ENCODE results near the gene ATP5MC2.
A peak's percentile ranks its signal among the peaks of the same experiment; 100 is the strongest.

Gene ATP5MC2

GRCh38 chr12:53626702-53627169 lies 49.1 kb downstream of the ATP5MC2 start:
- H3K9ac ChIP-seq (ENCODE audit: low read length), result peak overlapping the region; percentile 91
- no peaks in the 10 kb centered on the region for H3K27me3 ChIP-seq (ENCODE audit: insufficient read depth, low read length)
- no peak for TF ChIP-seq CTCF (IDR thresholded peaks at IDR 0.05; ENCODE audit: low read length)
- no peak for TF ChIP-seq EZH2 (IDR thresholded peaks at IDR 0.05; ENCODE audit: borderline replicate concordance, low read length)
- peak overlapping the region; percentile 44 for H3K27ac ChIP-seq (ENCODE audit: low read depth, low read length, poor library complexity, severe bottlenecking)
- no peaks in the 10 kb centered on the region for H3K9me2 ChIP-seq (ENCODE audit: low read depth, low read length)
- peaks cover 31% of the 10 kb centered on the region for H3K79me2 ChIP-seq (ENCODE audit: insufficient read depth, low read length)
- peak overlapping the region; percentile 93 for H3K4me3 ChIP-seq (ENCODE audit: low read depth, low read length, poor library complexity, severe bottlenecking)
- H2AFZ ChIP-seq (ENCODE audit: low read length), result peak overlapping the region; percentile 51; the same call in 1 of the 2 replicates
- H3K9me3 ChIP-seq (ENCODE audit: low read length), result no peaks in the 10 kb centered on the region
- H3K4me2 ChIP-seq (ENCODE audit: low read length), result peak overlapping the region; percentile 77
- no peaks in the 10 kb centered on the region for H4K20me1 ChIP-seq (ENCODE audit: insufficient read depth, low read length)
- peaks cover 42% of the 10 kb centered on the region for H3K4me1 ChIP-seq (ENCODE audit: insufficient read depth, low read length, severe bottlenecking)
- no peaks in the 10 kb centered on the region for H3K36me3 ChIP-seq (ENCODE audit: insufficient read depth, low read length)
- H3F3A ChIP-seq (ENCODE audit: insufficient read depth, low read length), result peaks cover 6% of the 10 kb centered on the region; the same call in 1 of the 2 replicates

- Histone ChIP-seq H3K36me3 (ENCODE audit: insufficient read depth, low read length) (no peaks in the 10 kb centered on the region), H3K27me3 (ENCODE audit: insufficient read depth, low read length) (no peaks in the 10 kb centered on the region), H3F3A (ENCODE audit: insufficient read depth, low read length) (peaks cover 6% of the 10 kb centered on the region; the same call in 1 of the 2 replicates), H3K4me3 (ENCODE audit: low read depth, low read length, poor library complexity, severe bottlenecking) (peak within 1 kb of the TSS; percentile 93), H2AFZ (ENCODE audit: low read length) (peak within 1 kb of the TSS; percentile 51; the same call in 1 of the 2 replicates), H3K9ac (ENCODE audit: low read length) (peak within 1 kb of the TSS; percentile 91), H4K20me1 (ENCODE audit: insufficient read depth, low read length) (no peaks in the 10 kb centered on the region), H3K4me2 (ENCODE audit: low read length) (peak within 1 kb of the TSS; percentile 92), H3K4me1 (ENCODE audit: insufficient read depth, low read length, severe bottlenecking) (peaks cover 42% of the 10 kb centered on the region), H3K9me2 (ENCODE audit: low read depth, low read length) (no peaks in the 10 kb centered on the region), H3K27ac (ENCODE audit: low read depth, low read length, poor library complexity, severe bottlenecking) (peak within 1 kb of the TSS; percentile 75), H3K9me3 (ENCODE audit: low read length) (no peaks in the 10 kb centered on the region), H3K79me2 (ENCODE audit: insufficient read depth, low read length) (peaks cover 31% of the 10 kb centered on the region)
- TF ChIP-seq EZH2 (IDR thresholded peaks at IDR 0.05; ENCODE audit: borderline replicate concordance, low read length), result no peak
- TF ChIP-seq CTCF (IDR thresholded peaks at IDR 0.05; ENCODE audit: low read length), result no peak
These were observed 49.8 kb downstream of the ATP5MC2 start, which contains the start of gene ATF7 for GRCh38 chr12:53625946-53626701. Gene ATF7, minus strand, starts transcription at chr12:53626382. Its CDS starts 25,382 bp downstream, at chr12:53601000.

GRCh38 chr12:53625373-53625945 lies 50.4 kb downstream of the ATP5MC2 start:
- Histone ChIP-seq H3K9me2 (ENCODE audit: low read depth, low read length) (no peaks in the 10 kb centered on the region), H3K27ac (ENCODE audit: low read depth, low read length, poor library complexity, severe bottlenecking) (peak overlapping the region; percentile 75), H3K79me2 (ENCODE audit: insufficient read depth, low read length) (peaks cover 38% of the 10 kb centered on the region), H3K9ac (ENCODE audit: low read length) (peak overlapping the region; percentile 91), H3K9me3 (ENCODE audit: low read length) (no peaks in the 10 kb centered on the region), H3K27me3 (ENCODE audit: insufficient read depth, low read length) (no peaks in the 10 kb centered on the region), H3K36me3 (ENCODE audit: insufficient read depth, low read length) (no peaks in the 10 kb centered on the region), H3K4me1 (ENCODE audit: insufficient read depth, low read length, severe bottlenecking) (peaks cover 42% of the 10 kb centered on the region), H3K4me3 (ENCODE audit: low read depth, low read length, poor library complexity, severe bottlenecking) (peak overlapping the region; percentile 93), H3F3A (ENCODE audit: insufficient read depth, low read length) (peaks cover 6% of the 10 kb centered on the region; the same call in 1 of the 2 replicates), H3K4me2 (ENCODE audit: low read length) (peak overlapping the region; percentile 92), H4K20me1 (ENCODE audit: insufficient read depth, low read length) (no peaks in the 10 kb centered on the region), H2AFZ (ENCODE audit: low read length) (no peak overlapping the region)
- no peak for TF ChIP-seq EZH2 (IDR thresholded peaks at IDR 0.05; ENCODE audit: borderline replicate concordance, low read length)
- TF ChIP-seq CTCF (IDR thresholded peaks at IDR 0.05; ENCODE audit: low read length), result no peak
